Measurements from ENCODE around the gene RAPGEF3.
A peak's percentile ranks its signal among the peaks of the same experiment; 100 is the strongest.

Gene RAPGEF3

GRCh38 chr12:47709671-47710070 lies 49.0 kb downstream of the RAPGEF3 start:
- no peak overlapping the region for H3K4me3 ChIP-seq (ENCODE audit: low read length, poor library complexity, severe bottlenecking)
- H3K9me2 ChIP-seq (replicated peaks; ENCODE audit: low read depth, low read length), result no peaks in the 10 kb centered on the region
- H3K9ac ChIP-seq (ENCODE audit: low read depth, low read length, poor library complexity, severe bottlenecking), result no peak overlapping the region
- no peak overlapping the region for H3K4me2 ChIP-seq (ENCODE audit: low read depth, low read length, poor library complexity, severe bottlenecking)
- H3F3A ChIP-seq (ENCODE audit: low read depth), result no peaks in the 10 kb centered on the region
- H3K4me1 ChIP-seq (ENCODE audit: insufficient read depth, low read length, poor library complexity, severe bottlenecking), result peaks cover 38% of the 10 kb centered on the region
- no peaks in the 10 kb centered on the region for H3K9me3 ChIP-seq (ENCODE audit: insufficient read depth, low read depth, low read length)
- H3K79me2 ChIP-seq (ENCODE audit: insufficient read depth, low read length), result peaks cover 27% of the 10 kb centered on the region
- H2AFZ ChIP-seq (ENCODE audit: low read length), result no peak overlapping the region
- peaks cover 8% of the 10 kb centered on the region for H4K20me1 ChIP-seq (ENCODE audit: insufficient read depth, low read length, poor library complexity, severe bottlenecking)
- H3K36me3 ChIP-seq (ENCODE audit: insufficient read depth, low read length), result no peaks in the 10 kb centered on the region
- H3K27me3 ChIP-seq (ENCODE audit: insufficient read depth, low read length, poor library complexity, severe bottlenecking), result no peaks in the 10 kb centered on the region
- TF ChIP-seq CTCF (conservative IDR thresholded peaks at IDR 0.05; ENCODE audit: low read length) (no peak), EZH2phosphoT487 (IDR thresholded peaks at IDR 0.05; ENCODE audit: borderline replicate concordance) (no peak)

- Histone ChIP-seq H2AFZ (ENCODE audit: low read length) (no peak overlapping the region), H3K9me2 (replicated peaks; ENCODE audit: low read depth, low read length) (no peaks in the 10 kb centered on the region), H3K4me3 (ENCODE audit: low read length, poor library complexity, severe bottlenecking) (no peak overlapping the region), H3K79me2 (ENCODE audit: insufficient read depth, low read length) (peaks cover 31% of the 10 kb centered on the region), H4K20me1 (ENCODE audit: insufficient read depth, low read length, poor library complexity, severe bottlenecking) (peaks cover 9% of the 10 kb centered on the region), H3F3A (ENCODE audit: low read depth) (no peaks in the 10 kb centered on the region), H3K4me1 (ENCODE audit: insufficient read depth, low read length, poor library complexity, severe bottlenecking) (peaks cover 39% of the 10 kb centered on the region), H3K9me3 (ENCODE audit: insufficient read depth, low read depth, low read length) (no peaks in the 10 kb centered on the region), H3K27me3 (ENCODE audit: insufficient read depth, low read length, poor library complexity, severe bottlenecking) (no peaks in the 10 kb centered on the region), H3K9ac (ENCODE audit: low read depth, low read length, poor library complexity, severe bottlenecking) (no peak overlapping the region), H3K4me2 (ENCODE audit: low read depth, low read length, poor library complexity, severe bottlenecking) (no peak overlapping the region), H3K36me3 (ENCODE audit: insufficient read depth, low read length) (no peaks in the 10 kb centered on the region)
- TF ChIP-seq CTCF (conservative IDR thresholded peaks at IDR 0.05; ENCODE audit: low read length) (no peak), EZH2phosphoT487 (IDR thresholded peaks at IDR 0.05; ENCODE audit: borderline replicate concordance) (no peak)
Observed at GRCh38 chr12:47709237-47709636, 49.4 kb downstream of the RAPGEF3 start.

- Histone ChIP-seq H2AFZ (ENCODE audit: low read length) (peak overlapping the region; percentile 35), H3K27me3 (ENCODE audit: insufficient read depth, low read length, poor library complexity, severe bottlenecking) (no peaks in the 10 kb centered on the region), H4K20me1 (ENCODE audit: insufficient read depth, low read length, poor library complexity, severe bottlenecking) (peaks cover 13% of the 10 kb centered on the region), H3K4me2 (ENCODE audit: low read depth, low read length, poor library complexity, severe bottlenecking) (peak overlapping the region; percentile 78), H3K36me3 (ENCODE audit: insufficient read depth, low read length) (no peaks in the 10 kb centered on the region), H3F3A (ENCODE audit: low read depth) (no peaks in the 10 kb centered on the region), H3K4me3 (ENCODE audit: low read length, poor library complexity, severe bottlenecking) (peak overlapping the region; percentile 79), H3K9ac (ENCODE audit: low read depth, low read length, poor library complexity, severe bottlenecking) (peak overlapping the region; percentile 84), H3K4me1 (ENCODE audit: insufficient read depth, low read length, poor library complexity, severe bottlenecking) (peaks cover 50% of the 10 kb centered on the region), H3K79me2 (ENCODE audit: insufficient read depth, low read length) (peaks cover 43% of the 10 kb centered on the region), H3K9me2 (replicated peaks; ENCODE audit: low read depth, low read length) (no peaks in the 10 kb centered on the region), H3K9me3 (ENCODE audit: insufficient read depth, low read depth, low read length) (no peaks in the 10 kb centered on the region)
- TF ChIP-seq CTCF (conservative IDR thresholded peaks at IDR 0.05; ENCODE audit: low read length), result no peak
- TF ChIP-seq EZH2phosphoT487 (IDR thresholded peaks at IDR 0.05; ENCODE audit: borderline replicate concordance), result no peak
Observed at GRCh38 chr12:47707905-47708543, 50.7 kb downstream of the RAPGEF3 start.
